ENCODE data around the gene CA9.

CA9 gene

GRCh38 chr9:35719546-35719945, 45.8 kb downstream of the CA9 start:
- no peak for DNase-seq

- DNase-seq, result no peak
These were observed 49.7 kb downstream of the CA9 start for GRCh38 chr9:35723426-35723825.

- DNase-seq, result no peak
These were observed 50.2 kb downstream of the CA9 start for GRCh38 chr9:35723908-35724307.

- no peak for DNase-seq
These were observed 51.6 kb downstream of the CA9 start for GRCh38 chr9:35725362-35725761.

GRCh38 chr9:35726931-35727330, 53.2 kb downstream of the CA9 start:
- peak; percentile 54 for DNase-seq

GRCh38 chr9:35727676-35728040, 53.9 kb downstream of the CA9 start:
- no peak for DNase-seq

GRCh38 chr9:35728041-35728971, 54.6 kb downstream of the CA9 start:
- peak; percentile 97 for DNase-seq

- DNase-seq, result no peak
These were observed 55.4 kb downstream of the CA9 start for GRCh38 chr9:35729101-35729500.

GRCh38 chr9:35729700-35730485, 56.2 kb downstream of the CA9 start:
- DNase-seq, result peak; percentile 94

GRCh38 chr9:35730486-35730854, 56.7 kb downstream of the CA9 start:
- no peak for DNase-seq

All from EL (cell line).